HG02852 (cell line): ENCODE measurements around the gene SAMD4A.
A peak's percentile ranks its signal among the peaks of the same experiment; 100 is the strongest.
"Not testable (repeated sequence)": the region's sequence is repeated elsewhere in the genome, so short reads cannot be mapped to it uniquely, and the experiment has no call there.

Experiments used
- ATAC-seq: cut with Tn5 transposase; IDR thresholded peaks from one replicate; pipeline ENCODE4 v1.9.1; 2021; ENCODE audit warnings: mild to moderate bottlenecking, moderate library complexity; ENCODE audit not compliant: unreplicated experiment

The SAMD4A gene

GRCh38 chr14:54722791-54723432, 156.0 kb downstream of the SAMD4A start:
- no peak for ATAC-seq

GRCh38 chr14:54724123-54724522, 157.2 kb downstream of the SAMD4A start:
- ATAC-seq: no peak

GRCh38 chr14:54724676-54725325, 157.9 kb downstream of the SAMD4A start:
- no peak for ATAC-seq

GRCh38 chr14:54725998-54726397, 159.1 kb downstream of the SAMD4A start:
- ATAC-seq: no peak

GRCh38 chr14:54727929-54728328, 161.0 kb downstream of the SAMD4A start:
- ATAC-seq: no peak

GRCh38 chr14:54728700-54729527, 162.0 kb downstream of the SAMD4A start:
- ATAC-seq: no peak

- ATAC-seq: peak; percentile 97
These were observed 163.4 kb downstream of the SAMD4A start for GRCh38 chr14:54730156-54730961.

GRCh38 chr14:54734966-54735365, 168.0 kb downstream of the SAMD4A start:
- no peak for ATAC-seq

GRCh38 chr14:54735424-54735823, 168.5 kb downstream of the SAMD4A start:
- no peak for ATAC-seq

- ATAC-seq: no peak
These were observed 170.3 kb downstream of the SAMD4A start for GRCh38 chr14:54737132-54737711.

- no peak for ATAC-seq
These were observed 171.1 kb downstream of the SAMD4A start for GRCh38 chr14:54738009-54738408.

- no peak for ATAC-seq
These were observed 172.6 kb downstream of the SAMD4A start for GRCh38 chr14:54739514-54739913.

- no peak for ATAC-seq
These were observed 175.8 kb downstream of the SAMD4A start for GRCh38 chr14:54742492-54743350.

GRCh38 chr14:54743382-54743781, 176.5 kb downstream of the SAMD4A start:
- no peak for ATAC-seq

GRCh38 chr14:54746019-54746418, 179.1 kb downstream of the SAMD4A start:
- no peak for ATAC-seq

- no peak for ATAC-seq
These were observed 180.7 kb downstream of the SAMD4A start for GRCh38 chr14:54747616-54748015.

GRCh38 chr14:54749180-54749579, 182.3 kb downstream of the SAMD4A start:
- ATAC-seq: no peak

- ATAC-seq: no peak
These were observed 182.8 kb downstream of the SAMD4A start for GRCh38 chr14:54749727-54750126.

- not testable (repeated sequence) for ATAC-seq
These were observed 185.7 kb downstream of the SAMD4A start for GRCh38 chr14:54752611-54753010.

GRCh38 chr14:54753396-54753795, 186.5 kb downstream of the SAMD4A start:
- ATAC-seq: not testable (repeated sequence)
